Measurements from ENCODE around the gene CHRNG.

CHRNG gene

GRCh38 chr2:232497348-232497747, 42.1 kb upstream of the CHRNG start:
- Histone ChIP-seq H3K4me3 (ENCODE audit: insufficient read depth, low read length, poor library complexity, severe bottlenecking) (no peak overlapping the region), H2AFZ (ENCODE audit: low read depth, low read length, severe bottlenecking) (no peak overlapping the region), H3K79me2 (ENCODE audit: insufficient read depth, low read length) (no peaks in the 10 kb centered on the region), H4K20me1 (ENCODE audit: low read depth, low read length) (no peaks in the 10 kb centered on the region), H3K27me3 (ENCODE audit: low read length) (no peaks in the 10 kb centered on the region), H3F3A (ENCODE audit: insufficient read depth) (no peaks in the 10 kb centered on the region), H3K9me2 (replicated peaks; ENCODE audit: insufficient read depth, low read length) (no peaks in the 10 kb centered on the region), H3K36me3 (ENCODE audit: low read length) (no peaks in the 10 kb centered on the region), H3K9ac (ENCODE audit: low read length) (no peak overlapping the region), H3K9me3 (ENCODE audit: insufficient read depth, low read length) (no peaks in the 10 kb centered on the region), H3K4me2 (ENCODE audit: low read depth, low read length, poor library complexity, severe bottlenecking) (no peak overlapping the region), H3K27ac (ENCODE audit: low read depth, low read length) (no peak overlapping the region)
- TF ChIP-seq CTCF (IDR thresholded peaks at IDR 0.05; ENCODE audit: insufficient read depth, low read length, poor library complexity, severe bottlenecking) (no peak), EZH2phosphoT487 (conservative IDR thresholded peaks at IDR 0.05; ENCODE audit: low read length) (no peak)

- no peak for TF ChIP-seq EZH2phosphoT487 (conservative IDR thresholded peaks at IDR 0.05; ENCODE audit: low read length)
- no peak for TF ChIP-seq CTCF (IDR thresholded peaks at IDR 0.05; ENCODE audit: insufficient read depth, low read length, poor library complexity, severe bottlenecking)
- Histone ChIP-seq H3K4me3 (ENCODE audit: insufficient read depth, low read length, poor library complexity, severe bottlenecking) (no peak overlapping the region), H3K9me2 (replicated peaks; ENCODE audit: insufficient read depth, low read length) (no peaks in the 10 kb centered on the region), H3K27ac (ENCODE audit: low read depth, low read length) (no peak overlapping the region), H4K20me1 (ENCODE audit: low read depth, low read length) (no peaks in the 10 kb centered on the region), H3K27me3 (ENCODE audit: low read length) (no peaks in the 10 kb centered on the region), H2AFZ (ENCODE audit: low read depth, low read length, severe bottlenecking) (no peak overlapping the region), H3K36me3 (ENCODE audit: low read length) (no peaks in the 10 kb centered on the region), H3K9me3 (ENCODE audit: insufficient read depth, low read length) (no peaks in the 10 kb centered on the region), H3K9ac (ENCODE audit: low read length) (no peak overlapping the region), H3F3A (ENCODE audit: insufficient read depth) (no peaks in the 10 kb centered on the region), H3K4me2 (ENCODE audit: low read depth, low read length, poor library complexity, severe bottlenecking) (no peak overlapping the region), H3K79me2 (ENCODE audit: insufficient read depth, low read length) (no peaks in the 10 kb centered on the region)
Observed at GRCh38 chr2:232498452-232498851, 41.0 kb upstream of the CHRNG start.

- no peak overlapping the region for H2AFZ ChIP-seq (ENCODE audit: low read depth, low read length, severe bottlenecking)
- no peak overlapping the region for H3K9ac ChIP-seq (ENCODE audit: low read length)
- H3K9me2 ChIP-seq (replicated peaks; ENCODE audit: insufficient read depth, low read length) = no peaks in the 10 kb centered on the region
- H3K4me2 ChIP-seq (ENCODE audit: low read depth, low read length, poor library complexity, severe bottlenecking) = no peak overlapping the region
- no peaks in the 10 kb centered on the region for H3K79me2 ChIP-seq (ENCODE audit: insufficient read depth, low read length)
- H4K20me1 ChIP-seq (ENCODE audit: low read depth, low read length) = no peaks in the 10 kb centered on the region
- no peaks in the 10 kb centered on the region for H3F3A ChIP-seq (ENCODE audit: insufficient read depth)
- TF ChIP-seq CTCF (IDR thresholded peaks at IDR 0.05; ENCODE audit: insufficient read depth, low read length, poor library complexity, severe bottlenecking) (no peak), EZH2phosphoT487 (conservative IDR thresholded peaks at IDR 0.05; ENCODE audit: low read length) (no peak)
- H3K27ac ChIP-seq (ENCODE audit: low read depth, low read length) = no peak overlapping the region
- H3K27me3 ChIP-seq (ENCODE audit: low read length) = no peaks in the 10 kb centered on the region
- no peak overlapping the region for H3K4me3 ChIP-seq (ENCODE audit: insufficient read depth, low read length, poor library complexity, severe bottlenecking)
- no peaks in the 10 kb centered on the region for H3K36me3 ChIP-seq (ENCODE audit: low read length)
- no peaks in the 10 kb centered on the region for H3K9me3 ChIP-seq (ENCODE audit: insufficient read depth, low read length)
Observed at GRCh38 chr2:232501331-232501771, 38.1 kb upstream of the CHRNG start.

All from SU-DHL-6 (cell line).